ENCODE results near the gene RNF146.

GRCh38 chr6:127301199-127301700 is 34.6 kb downstream of the RNF146 start:
- TF ChIP-seq CTCF (IDR thresholded peaks at IDR 0.05) (no peak), POLR2A (IDR thresholded peaks at IDR 0.05) (no peak)

Data from thyroid gland (tissue), 4 donors.